NCI-H2227 (cell line): ENCODE data around the gene CCNC.

Experiments
- DNase-seq: peaks from one replicate; lab custom pipeline; 2025; ENCODE audit not compliant: unreplicated experiment; lab: John Stamatoyannopoulos, UW

Gene CCNC

DNA sequence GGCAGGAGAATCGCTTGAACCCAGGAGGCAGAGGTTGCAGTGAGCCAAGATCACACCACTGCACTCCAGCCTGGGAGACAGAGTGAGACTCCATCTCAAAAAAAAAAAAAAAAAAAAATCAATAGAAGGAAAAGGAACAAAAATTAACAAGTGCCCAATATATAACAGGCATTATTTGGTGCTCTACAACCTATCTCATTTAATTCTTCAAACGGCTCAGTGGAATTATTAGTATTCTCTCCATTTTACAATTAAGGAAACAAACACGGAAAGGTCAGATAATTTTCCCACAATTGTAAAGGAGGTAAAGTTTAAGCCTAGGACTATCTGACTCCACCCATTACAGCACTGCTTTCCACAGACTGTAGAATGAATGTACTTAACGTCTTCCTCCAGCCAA, 19.8 kb downstream of the CCNC start:
- no peak for DNase-seq

DNA sequence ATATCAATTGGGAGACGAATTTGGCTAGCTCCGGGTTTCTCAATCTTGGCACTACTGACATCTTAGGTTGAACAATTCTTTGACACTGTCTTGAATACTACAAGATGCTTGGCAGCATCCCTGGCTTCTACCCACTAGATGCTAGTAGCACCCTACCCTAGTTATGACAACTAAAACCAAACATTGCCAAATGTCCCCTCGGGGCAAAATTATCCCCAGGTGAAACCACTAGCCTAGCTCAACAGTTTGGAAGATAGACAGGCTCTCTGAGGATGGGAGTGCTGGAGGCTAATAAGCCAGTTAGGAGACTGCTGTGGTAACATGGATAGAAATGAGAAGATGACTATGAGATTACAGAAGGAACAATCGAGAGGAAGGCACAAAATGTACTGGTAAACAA, 20.9 kb downstream of the CCNC start:
- DNase-seq = no peak

DNA sequence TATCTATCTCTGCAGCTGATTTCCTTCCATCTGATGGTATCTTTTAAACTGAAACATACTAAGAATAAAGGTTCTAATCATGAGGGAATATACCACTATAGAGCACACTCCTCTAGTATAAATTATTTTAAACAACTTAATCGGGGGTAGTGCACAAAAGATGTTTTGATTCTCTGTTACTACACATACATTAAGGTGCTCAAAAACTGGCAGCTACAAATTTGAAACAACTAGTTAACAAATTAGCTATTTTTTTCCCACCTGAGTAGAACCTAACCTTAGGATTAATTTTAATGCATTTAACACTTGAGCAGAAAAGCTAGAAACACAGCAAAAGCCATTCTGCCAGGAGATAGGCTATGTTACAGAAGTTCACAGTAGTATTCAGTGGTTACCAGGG, 23.0 kb downstream of the CCNC start:
- DNase-seq = no peak

DNA sequence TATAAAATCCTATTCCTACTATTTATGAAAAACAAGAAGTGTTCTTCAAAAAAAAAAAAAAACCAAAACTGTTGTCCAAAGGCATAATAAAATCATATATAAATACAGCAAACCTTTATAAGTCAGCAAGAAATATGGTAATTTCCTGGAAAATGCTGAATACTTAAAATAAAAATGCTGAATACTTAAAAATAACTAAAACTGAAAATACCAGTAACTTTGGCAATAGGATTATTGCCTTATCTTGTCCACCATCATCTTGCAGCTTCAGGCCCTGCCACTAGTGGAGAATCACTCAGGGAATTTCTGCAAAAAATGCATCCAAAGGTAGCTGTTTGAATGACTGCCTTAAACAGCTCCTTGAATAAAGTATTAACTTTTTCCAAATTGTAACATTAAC, 24.5 kb downstream of the CCNC start:
- DNase-seq = no peak

DNA sequence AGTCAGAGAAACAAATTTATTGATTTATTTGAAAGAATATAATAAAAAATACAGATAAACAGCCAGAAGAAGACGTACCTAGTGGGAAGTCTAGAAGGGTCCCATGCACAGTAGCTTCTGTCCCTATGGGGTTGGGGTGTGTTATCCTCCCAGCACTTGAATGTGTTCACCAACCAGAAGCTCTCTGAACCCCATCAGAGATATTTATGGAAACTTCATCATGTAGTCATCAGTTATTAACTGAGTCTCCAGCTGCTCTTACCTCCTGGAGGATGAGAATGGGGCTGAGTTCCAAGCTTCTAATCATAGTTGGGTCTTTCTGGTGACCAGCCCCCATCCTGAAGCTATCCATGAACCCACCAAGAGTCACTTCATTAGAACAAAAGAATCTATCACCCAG, 37.8 kb downstream of the CCNC start:
- DNase-seq = no peak

DNA sequence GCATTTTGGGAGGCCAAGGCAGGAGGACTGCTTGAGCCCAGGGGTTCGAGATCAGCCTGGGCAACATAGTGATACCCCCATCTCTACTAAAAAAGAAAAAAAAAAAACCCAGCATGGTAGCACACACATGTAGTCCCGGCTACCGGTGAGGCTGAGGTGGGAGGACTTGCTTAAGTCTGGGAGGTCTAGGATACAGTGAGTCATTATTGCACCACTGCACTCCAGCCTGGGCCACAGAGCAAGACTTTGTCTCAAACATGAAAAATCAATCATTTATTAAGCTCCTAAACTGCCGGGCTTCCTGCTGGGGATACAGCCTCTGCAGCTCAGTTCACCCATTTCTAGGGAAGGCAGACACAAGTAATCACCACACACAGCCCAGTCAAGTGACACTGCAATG, 45.9 kb downstream of the CCNC start:
- no peak for DNase-seq

DNA sequence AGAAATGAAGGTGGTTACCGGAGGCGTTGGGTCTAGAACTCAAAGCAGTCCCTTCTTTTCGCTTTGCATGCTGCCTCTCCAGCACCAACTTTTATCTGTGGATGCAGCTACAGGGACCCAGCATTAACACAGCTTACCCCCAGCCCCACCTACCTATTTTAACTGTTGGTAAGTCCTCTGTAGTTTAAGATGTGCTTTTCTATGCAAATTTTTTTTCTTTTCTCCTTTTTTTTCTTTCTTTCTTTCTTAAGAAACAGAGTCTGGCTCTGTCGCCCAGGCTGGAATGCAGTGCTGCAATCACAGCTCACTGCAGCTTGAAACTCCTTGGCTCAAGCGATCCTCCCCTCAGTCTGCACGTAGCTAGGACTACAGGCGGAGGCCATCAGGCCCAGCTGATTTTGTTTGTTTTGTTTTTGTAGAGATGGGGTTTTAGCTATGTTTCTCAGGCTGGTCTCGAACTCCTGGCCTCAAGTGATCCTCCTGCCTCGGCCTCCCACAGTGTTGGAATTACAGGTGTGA, 46.8 kb downstream of the CCNC start:
- peak; percentile 32 for DNase-seq

DNA sequence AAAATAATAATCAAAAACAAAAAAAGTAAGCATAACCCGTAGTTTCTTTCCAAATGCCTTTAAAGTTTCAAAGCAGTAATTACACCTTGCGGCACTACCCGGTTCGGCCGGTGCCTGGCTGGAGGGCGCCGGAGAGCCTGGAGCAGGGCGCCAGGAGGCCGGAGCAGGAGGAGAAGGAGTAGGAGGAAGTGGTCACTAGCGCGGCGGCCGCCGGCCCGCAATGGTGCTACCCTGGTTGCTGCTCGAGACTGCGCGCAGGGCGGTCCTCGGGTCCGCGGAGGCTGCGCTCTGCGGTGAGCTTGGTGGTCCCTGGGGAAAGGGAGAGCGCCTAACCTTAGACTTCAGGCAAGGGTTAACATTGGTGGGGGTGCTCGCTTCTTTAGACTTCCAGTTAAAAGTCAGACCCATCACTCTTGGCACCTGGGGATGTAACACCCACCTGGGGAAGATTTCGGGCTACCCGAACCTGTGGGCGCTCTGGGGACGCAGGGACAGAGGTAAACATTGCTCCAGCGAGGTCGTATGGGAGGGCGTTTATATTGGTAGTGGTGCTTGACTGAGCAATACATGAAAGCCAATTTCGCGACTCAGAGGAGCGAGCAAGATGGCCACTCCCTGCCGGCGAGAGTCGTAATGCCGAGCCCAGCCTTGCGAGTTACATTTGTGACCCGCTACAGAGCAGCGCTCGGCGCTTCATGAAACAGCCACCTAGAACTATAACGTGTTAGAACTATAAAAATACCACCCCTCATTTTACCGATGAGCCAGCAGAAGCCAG, 47.4 kb downstream of the CCNC start:
- DNase-seq = peak; percentile 77

DNA sequence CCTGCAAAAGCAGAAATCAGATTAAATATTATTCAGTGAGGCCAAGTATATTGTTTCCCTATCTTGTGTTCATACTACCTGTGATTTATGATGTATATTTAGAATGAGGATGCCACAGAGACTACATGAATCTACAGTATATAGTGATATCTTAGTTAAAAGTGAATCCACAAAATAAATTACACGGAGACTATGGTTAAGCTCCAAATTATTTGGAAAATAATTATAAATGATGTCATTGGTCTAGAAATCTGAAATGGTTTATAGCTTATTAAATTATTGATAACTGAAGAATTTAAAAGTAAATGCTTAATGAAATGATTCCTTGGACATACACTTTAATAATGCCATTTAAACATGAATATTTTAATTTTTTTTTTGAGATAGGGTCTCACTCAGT, 49.0 kb downstream of the CCNC start:
- DNase-seq = no peak

DNA sequence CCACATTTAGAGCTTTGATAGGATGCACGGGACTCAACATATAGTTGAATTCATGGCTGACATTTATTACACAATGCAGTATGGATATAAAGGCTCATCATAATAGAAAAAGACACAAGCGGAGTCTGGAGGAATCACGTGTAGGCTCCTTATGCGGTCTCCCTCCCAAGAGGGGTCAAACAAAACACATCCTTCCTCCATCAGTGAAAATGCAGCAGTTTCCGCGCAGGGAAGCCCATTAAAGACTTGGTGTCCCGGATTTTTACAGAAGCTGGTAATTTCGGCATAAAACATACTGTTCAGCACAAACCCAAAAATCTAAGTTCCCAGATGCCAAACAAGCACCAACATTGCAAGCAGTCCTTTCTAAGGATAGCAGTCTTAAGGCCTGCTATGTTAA, 54.4 kb downstream of the CCNC start:
- peak; percentile 19 for DNase-seq

DNA sequence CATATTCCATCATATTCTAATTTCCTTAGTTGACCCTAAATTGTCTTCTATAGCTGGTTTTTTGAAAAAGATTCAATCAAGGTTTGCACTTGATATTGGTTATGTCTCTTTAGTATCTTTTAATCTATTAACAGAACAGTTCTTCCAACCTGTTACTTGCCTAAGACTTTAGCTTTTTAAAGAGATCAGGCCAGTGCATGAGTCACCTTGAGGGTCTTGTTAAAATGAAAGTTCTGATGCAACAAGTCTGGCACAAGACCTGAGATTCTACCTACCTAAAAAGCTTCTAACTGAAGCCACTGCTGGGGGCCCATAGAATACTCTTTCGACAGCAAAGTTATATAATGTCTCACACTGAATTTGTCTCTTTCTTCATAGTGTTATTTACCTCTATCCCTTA, 56.4 kb downstream of the CCNC start:
- no peak for DNase-seq

DNA sequence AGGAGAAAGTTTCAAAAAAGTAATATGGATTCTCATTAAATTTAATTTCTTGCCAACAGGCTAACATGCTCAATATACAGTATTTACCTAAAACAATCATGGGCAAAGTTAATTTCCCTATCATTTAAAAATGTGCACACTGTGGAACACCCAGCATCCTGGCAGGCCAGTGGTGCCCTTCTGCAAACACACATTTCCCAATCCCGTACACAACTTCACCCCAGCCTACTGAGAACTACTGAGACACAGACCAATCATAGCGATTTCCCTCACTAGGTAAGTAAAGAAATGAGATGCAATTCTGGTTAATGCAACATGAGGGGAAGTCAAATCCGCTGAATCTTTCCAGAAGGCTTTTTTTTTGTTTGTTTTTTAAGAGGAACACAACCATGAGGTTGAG, 60.8 kb downstream of the CCNC start:
- no peak for DNase-seq

DNA sequence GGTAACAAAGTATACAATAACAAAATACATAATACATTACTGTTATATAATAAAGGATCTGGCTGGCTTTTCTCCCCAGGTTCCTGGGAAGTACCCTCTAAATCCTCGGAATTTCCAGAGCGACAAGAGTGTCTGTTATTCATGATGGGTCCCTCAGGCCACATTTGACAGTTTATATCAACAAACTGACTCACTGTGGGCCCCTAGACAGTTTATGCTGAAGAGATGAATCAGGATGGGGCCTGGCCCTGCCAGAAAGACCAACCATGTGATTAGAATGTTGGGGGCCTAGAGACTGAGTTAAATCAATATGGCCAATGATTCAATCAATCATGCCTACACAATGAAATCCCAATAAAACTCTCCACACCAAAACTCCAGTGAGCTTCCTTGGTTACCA, 66.7 kb downstream of the CCNC start:
- no peak for DNase-seq

DNA sequence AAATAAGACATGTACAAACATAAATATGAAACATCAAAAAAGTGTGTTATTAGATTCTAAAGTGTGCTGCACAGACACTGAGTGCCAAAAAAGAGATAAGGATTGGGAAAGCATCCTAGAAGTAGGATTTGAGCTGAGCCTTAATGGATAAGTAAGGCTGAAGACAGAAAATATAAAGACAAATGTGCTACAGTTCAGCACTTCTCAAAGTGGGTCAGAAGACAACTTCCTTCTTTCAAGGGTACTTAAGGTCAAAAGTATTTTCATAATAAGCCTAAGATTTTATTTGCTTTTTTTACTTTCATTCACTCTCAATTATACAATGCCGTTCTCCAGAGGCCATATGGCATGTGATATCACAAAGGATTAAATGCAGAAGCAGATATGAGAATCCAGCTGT, 70.0 kb downstream of the CCNC start:
- no peak for DNase-seq

DNA sequence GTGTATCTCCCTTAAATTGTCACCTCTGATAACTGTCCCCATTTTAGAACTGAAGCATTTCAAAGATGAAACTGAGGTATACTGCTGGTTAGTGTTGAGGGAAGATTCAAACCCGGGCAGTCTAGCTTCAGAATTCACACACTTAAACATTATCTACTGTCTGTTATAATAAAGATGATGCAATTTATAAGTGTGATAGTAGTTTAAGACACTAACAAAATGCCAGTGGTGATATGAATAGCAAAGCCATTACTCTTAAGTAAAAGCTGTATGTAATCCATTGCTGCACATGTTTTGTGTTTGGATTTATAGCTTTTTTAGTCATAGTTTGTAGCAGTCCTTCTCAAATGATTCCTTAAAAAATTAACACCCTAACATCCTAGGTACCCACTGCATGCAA, 73.0 kb downstream of the CCNC start:
- DNase-seq = no peak
